ENCODE data around the gene CENPT. TPM values are rescaled to one million over a fixed set of nuclear protein-coding genes. Genes with fewer than 3 reads are reported as not detected.
A peak's percentile ranks its signal among the peaks of the same experiment; 100 is the strongest.

Gene CENPT
- total and polyA plus RNA-seq, 2 donors (not counting 1 experiment from before 2014, with no cell fraction given), result 23.1 to 30.2 TPM

DNA sequence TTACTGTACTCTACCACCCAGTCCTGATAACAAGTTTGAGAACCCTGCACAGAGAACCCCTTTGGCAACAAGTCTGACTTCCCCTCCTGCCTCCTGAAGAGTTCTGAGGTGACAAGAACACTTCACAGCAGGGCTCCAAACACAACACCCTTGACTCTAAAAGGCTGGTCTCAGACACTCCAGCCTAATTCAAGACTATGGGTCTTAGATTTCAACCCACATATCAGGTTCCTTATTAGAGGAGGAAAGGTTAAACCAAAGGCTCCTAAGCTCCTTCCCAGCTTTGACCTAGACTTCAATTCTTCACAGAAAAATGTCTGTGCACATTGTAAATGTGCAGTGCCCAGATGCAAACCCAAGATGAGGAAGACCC, 64.2 kb downstream of the CENPT start:
- no peaks in the 10 kb centered on the region for H4K20me1 ChIP-seq (ENCODE audit: control insufficient read depth, extremely low read depth, insufficient read depth, low read length)
- H3K36me3 ChIP-seq (ENCODE audit: control insufficient read depth, insufficient read depth, low read length), result no peaks in the 10 kb centered on the region

GRCh38 chr16:67782567-67783352, 64.7 kb downstream of the CENPT start:
- Histone ChIP-seq H3K79me2 (ENCODE audit: control insufficient read depth, insufficient read depth, low read length) (no peaks in the 10 kb centered on the region), H4K20me1 (ENCODE audit: control insufficient read depth, extremely low read depth, insufficient read depth, low read length) (no peaks in the 10 kb centered on the region), H3K36me3 (ENCODE audit: control insufficient read depth, insufficient read depth, low read length) (no peaks in the 10 kb centered on the region), H3K9me3 (ENCODE audit: control insufficient read depth, insufficient read depth, low read depth, low read length) (no peaks in the 10 kb centered on the region), H2AFZ (ENCODE audit: low read length) (no peak overlapping the region), H3K4me3 (replicated peaks in 1 of 4; ENCODE audit: control extremely low read depth in 1 of 4, insufficient read depth in 1 of 4, low read depth in 3 of 4, low read length in 4 of 4) (no peak overlapping the region), H3K27ac (ENCODE audit: insufficient read depth, low read length) (no peak overlapping the region), H3K9ac (ENCODE audit: insufficient read depth, low read length) (no peak overlapping the region), H3K27me3 (ENCODE audit: control insufficient read depth, insufficient read depth, low read length) (no peaks in the 10 kb centered on the region), H3K4me2 (ENCODE audit: extremely low read depth, insufficient read depth, low read length) (no peak overlapping the region), H3K4me1 (ENCODE audit: control insufficient read depth, extremely low read depth, insufficient read depth, low read length) (no peaks in the 10 kb centered on the region)
- DNase-seq (ENCODE audit: low read depth in 2 of 2), result no peak
- TF ChIP-seq, protein P1, sequence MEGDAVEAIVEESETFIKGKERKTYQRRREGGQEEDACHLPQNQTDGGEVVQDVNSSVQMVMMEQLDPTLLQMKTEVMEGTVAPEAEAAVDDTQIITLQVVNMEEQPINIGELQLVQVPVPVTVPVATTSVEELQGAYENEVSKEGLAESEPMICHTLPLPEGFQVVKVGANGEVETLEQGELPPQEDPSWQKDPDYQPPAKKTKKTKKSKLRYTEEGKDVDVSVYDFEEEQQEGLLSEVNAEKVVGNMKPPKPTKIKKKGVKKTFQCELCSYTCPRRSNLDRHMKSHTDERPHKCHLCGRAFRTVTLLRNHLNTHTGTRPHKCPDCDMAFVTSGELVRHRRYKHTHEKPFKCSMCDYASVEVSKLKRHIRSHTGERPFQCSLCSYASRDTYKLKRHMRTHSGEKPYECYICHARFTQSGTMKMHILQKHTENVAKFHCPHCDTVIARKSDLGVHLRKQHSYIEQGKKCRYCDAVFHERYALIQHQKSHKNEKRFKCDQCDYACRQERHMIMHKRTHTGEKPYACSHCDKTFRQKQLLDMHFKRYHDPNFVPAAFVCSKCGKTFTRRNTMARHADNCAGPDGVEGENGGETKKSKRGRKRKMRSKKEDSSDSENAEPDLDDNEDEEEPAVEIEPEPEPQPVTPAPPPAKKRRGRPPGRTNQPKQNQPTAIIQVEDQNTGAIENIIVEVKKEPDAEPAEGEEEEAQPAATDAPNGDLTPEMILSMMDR (conservative IDR thresholded peaks at IDR 0.05 in 1 of 2, IDR thresholded peaks at IDR 0.05 in 1 of 2; ENCODE audit: low read depth in 1 of 2, low read length in 2 of 2), result no peak
- no peak for TF ChIP-seq EZH2 (IDR thresholded peaks at IDR 0.05; ENCODE audit: low read length, missing control alignments)

More for the DNA sequence above, 64.2 kb downstream of the CENPT start:
- Histone ChIP-seq H3K4me2 (ENCODE audit: extremely low read depth, insufficient read depth, low read length) (no peak overlapping the region), H3K27me3 (ENCODE audit: control insufficient read depth, insufficient read depth, low read length) (no peaks in the 10 kb centered on the region), H3K9me3 (ENCODE audit: control insufficient read depth, insufficient read depth, low read depth, low read length) (no peaks in the 10 kb centered on the region), H3K27ac (ENCODE audit: insufficient read depth, low read length) (no peak overlapping the region), H3K4me1 (ENCODE audit: control insufficient read depth, extremely low read depth, insufficient read depth, low read length) (no peaks in the 10 kb centered on the region), H3K79me2 (ENCODE audit: control insufficient read depth, insufficient read depth, low read length) (no peaks in the 10 kb centered on the region), H3K9ac (ENCODE audit: insufficient read depth, low read length) (no peak overlapping the region), H3K4me3 (replicated peaks in 1 of 4; ENCODE audit: control extremely low read depth in 1 of 4, insufficient read depth in 1 of 4, low read depth in 3 of 4, low read length in 4 of 4) (no peak overlapping the region), H2AFZ (ENCODE audit: low read length) (no peak overlapping the region)
- no peak for DNase-seq (ENCODE audit: low read depth in 2 of 2)
- TF ChIP-seq, protein P1 (conservative IDR thresholded peaks at IDR 0.05 in 1 of 2, IDR thresholded peaks at IDR 0.05 in 1 of 2; ENCODE audit: low read depth in 1 of 2, low read length in 2 of 2), result no peak
- no peak for TF ChIP-seq EZH2 (IDR thresholded peaks at IDR 0.05; ENCODE audit: low read length, missing control alignments)

DNA sequence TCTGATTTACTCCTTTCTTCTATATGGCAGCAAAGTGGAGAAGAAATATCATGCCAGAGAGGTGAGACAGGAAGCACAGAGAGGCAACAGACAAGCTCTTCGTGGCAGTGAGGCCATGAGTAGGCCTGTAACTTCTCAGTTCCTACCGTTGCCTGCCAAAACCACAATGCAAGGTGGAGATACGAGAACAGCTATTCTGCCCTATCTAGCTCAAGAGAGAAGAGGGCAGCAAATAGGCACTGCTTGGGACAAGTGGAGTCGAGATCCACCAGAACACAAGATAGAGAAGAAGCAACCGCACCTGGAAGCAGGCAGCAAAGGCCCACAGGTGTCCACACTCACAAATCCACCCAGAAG, 66.0 kb downstream of the CENPT start:
- DNase-seq (ENCODE audit: low read depth in 2 of 2), result peak in 1 of 2 donors; percentile 16
- no peaks in the 10 kb centered on the region for H3K27me3 ChIP-seq (ENCODE audit: control insufficient read depth, insufficient read depth, low read length)
- no peak overlapping the region for H2AFZ ChIP-seq (ENCODE audit: low read length)
- H3K4me2 ChIP-seq (ENCODE audit: extremely low read depth, insufficient read depth, low read length), result no peak overlapping the region
- no peak overlapping the region for H3K4me3 ChIP-seq (replicated peaks in 1 of 4; ENCODE audit: control extremely low read depth in 1 of 4, insufficient read depth in 1 of 4, low read depth in 3 of 4, low read length in 4 of 4)
- TF ChIP-seq, protein P1 (conservative IDR thresholded peaks at IDR 0.05 in 1 of 2, IDR thresholded peaks at IDR 0.05 in 1 of 2; ENCODE audit: low read depth in 1 of 2, low read length in 2 of 2), result no peak
- no peak for TF ChIP-seq EZH2 (IDR thresholded peaks at IDR 0.05; ENCODE audit: low read length, missing control alignments)
- H4K20me1 ChIP-seq (ENCODE audit: control insufficient read depth, extremely low read depth, insufficient read depth, low read length), result no peaks in the 10 kb centered on the region
- no peaks in the 10 kb centered on the region for H3K9me3 ChIP-seq (ENCODE audit: control insufficient read depth, insufficient read depth, low read depth, low read length)
- H3K27ac ChIP-seq (ENCODE audit: insufficient read depth, low read length), result no peak overlapping the region
- H3K9ac ChIP-seq (ENCODE audit: insufficient read depth, low read length), result no peak overlapping the region
- H3K36me3 ChIP-seq (ENCODE audit: control insufficient read depth, insufficient read depth, low read length), result no peaks in the 10 kb centered on the region
- no peaks in the 10 kb centered on the region for H3K4me1 ChIP-seq (ENCODE audit: control insufficient read depth, extremely low read depth, insufficient read depth, low read length)
- no peaks in the 10 kb centered on the region for H3K79me2 ChIP-seq (ENCODE audit: control insufficient read depth, insufficient read depth, low read length)
